Neural progenitor cell (in vitro differentiated cells): ENCODE results near the gene TYRP1. TPM values are rescaled to one million over a fixed set of nuclear protein-coding genes. Genes with fewer than 3 reads are reported as not detected.

ENCODE experiments used
- DNase-seq: peaks from one replicate; pipeline ENCODE4 v3.0.0-alpha.2; 2016; ENCODE audit warnings: low spot score
- H2AFZ ChIP-seq: fragments of 200-600 bp; sonication (generic); replicated peaks from 2 replicates; pipeline ENCODE4 v1.6.1; 2016; ENCODE audit warnings: antibody characterized with exemption
- H3F3A ChIP-seq: fragments of 200-600 bp; sonication (generic); 2 replicates; pipeline ENCODE4 v1.6.1; 2016; ENCODE audit warnings: antibody characterized with exemption, low read depth
- H3K27ac ChIP-seq: fragments of 200-600 bp; sonication (generic); 2 replicates; pipeline ENCODE4 v1.5.1; 2016; ENCODE audit warnings: mild to moderate bottlenecking
- H3K27me3 ChIP-seq: fragments of 200-600 bp; sonication (generic); 2 replicates; pipeline ENCODE4 v1.6.1; 2016; ENCODE audit warnings: mild to moderate bottlenecking, moderate library complexity
- H3K36me3 ChIP-seq: fragments of 200-600 bp; sonication (generic); 2 replicates; pipeline ENCODE4 v1.5.1; 2016
- H3K4me1 ChIP-seq: fragments of 200-600 bp; sonication (generic); 2 replicates; pipeline ENCODE4 v1.6.1; 2016; ENCODE audit warnings: mixed run types
- H3K4me2 ChIP-seq: fragments of 200-600 bp; sonication (generic); 2 replicates; pipeline ENCODE4 v1.6.1; 2016
- H3K4me3 ChIP-seq: fragments of 200-600 bp; sonication (generic); 2 replicates; pipeline ENCODE4 v1.5.1; 2016
- H3K79me2 ChIP-seq: fragments of 200-600 bp; sonication (generic); 2 replicates; pipeline ENCODE4 v1.6.1; 2016; ENCODE audit warnings: low read depth
- H3K9ac ChIP-seq: fragments of 200-600 bp; sonication (generic); 2 replicates; pipeline ENCODE4 v1.6.1; 2016
- H3K9me3 ChIP-seq: fragments of 200-600 bp; sonication (generic); 2 replicates; pipeline ENCODE4 v1.5.1; 2016; ENCODE audit warnings: low read depth
- H4K20me1 ChIP-seq: fragments of 200-600 bp; sonication (generic); 2 replicates; pipeline ENCODE4 v1.6.1; 2016; ENCODE audit warnings: low read depth
- H3K27ac Mint-ChIP-seq: 3 replicates; pipeline ENCODE4 v1.8.0; 2021; ENCODE audit warnings: mixed read lengths
- H3K27me3 Mint-ChIP-seq: 2 replicates; pipeline ENCODE4 v1.8.0; 2022; ENCODE audit warnings: low read depth, mild to moderate bottlenecking, inconsistent platforms, moderate library complexity, mixed read lengths; ENCODE audit not compliant: insufficient read depth
- H3K36me3 Mint-ChIP-seq: 3 replicates; pipeline ENCODE4 v1.8.0; 2021; ENCODE audit warnings: mixed read lengths
- H3K4me1 Mint-ChIP-seq: 3 replicates; pipeline ENCODE4 v1.8.0; 2021; ENCODE audit warnings: mixed read lengths
- H3K4me3 Mint-ChIP-seq: 3 replicates; pipeline ENCODE4 v1.8.0; 2021; ENCODE audit warnings: mild to moderate bottlenecking, moderate library complexity, mixed read lengths
- H3K9me3 Mint-ChIP-seq: 3 replicates; pipeline ENCODE4 v1.8.0; 2020; ENCODE audit warnings: mixed read lengths
- EZH2 ChIP-seq: fragments of 200-600 bp; sonication (generic); IDR thresholded peaks from 2 replicates; pipeline ENCODE4 v1.6.1; 2017; ENCODE audit warnings: antibody characterized with exemption, mild to moderate bottlenecking, moderate library complexity
- EZH2phosphoT487 ChIP-seq: fragments of 200-600 bp; sonication (generic); IDR thresholded peaks from 2 replicates; pipeline ENCODE4 v1.6.1; 2017; ENCODE audit warnings: antibody characterized with exemption
- total RNA-seq: library from RNA; depleted of rRNA; stranded (reverse); fragments of >200 nt; gene quantifications from 2 replicates; pipeline ENCODE4 v1.2.3, GENCODE V29; 2015; ENCODE audit warnings: low replicate concordance
- TF ChIP-seq, protein P1 (sequence below): fragments of 200-600 bp; sonication (generic); IDR thresholded peaks from 2 replicates; pipeline ENCODE4 v1.5.1; 2017; ENCODE audit warnings: antibody characterized with exemption, mild to moderate bottlenecking

The TYRP1 gene
- total RNA-seq, 1 donor from 2014 or later: 0.75 TPM

DNA sequence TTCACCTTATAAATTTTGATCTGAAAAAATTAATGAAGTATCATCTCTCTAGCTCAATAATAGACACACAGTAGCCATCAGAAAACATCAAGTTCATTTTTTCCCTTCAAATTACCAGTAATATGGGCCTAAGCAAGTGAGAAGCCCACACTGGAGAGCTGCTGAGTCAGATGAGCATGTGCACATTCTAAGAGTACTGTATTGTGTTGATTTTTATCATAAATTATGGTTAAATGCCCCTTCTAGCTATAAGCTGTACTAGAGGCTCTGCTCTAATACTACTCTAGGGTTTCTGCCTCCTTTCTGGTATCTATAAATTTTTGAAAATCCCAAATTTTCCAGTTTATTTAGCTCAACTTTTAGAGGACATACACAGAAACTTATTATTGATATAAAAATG, 42.1 kb upstream of the TYRP1 start:
- Histone ChIP-seq H3F3A (no peaks in the 10 kb centered on the region), H3K9ac (no peak overlapping the region), H3K4me1 (no peaks in the 10 kb centered on the region), H3K27ac (no peak overlapping the region), H4K20me1 (no peaks in the 10 kb centered on the region), H3K4me3 (no peak overlapping the region), H3K9me3 (no peaks in the 10 kb centered on the region), H3K36me3 (no peaks in the 10 kb centered on the region), H3K79me2 (no peaks in the 10 kb centered on the region), H3K4me2 (no peak overlapping the region), H3K27me3 (no peaks in the 10 kb centered on the region), H2AFZ (no peak overlapping the region)
- no peak overlapping the region for H3K4me3 Mint-ChIP-seq
- DNase-seq: no peak
- no peaks in the 10 kb centered on the region for H3K9me3 Mint-ChIP-seq
- H3K4me1 Mint-ChIP-seq: no peaks in the 10 kb centered on the region
- no peak overlapping the region for H3K27ac Mint-ChIP-seq
- no peaks in the 10 kb centered on the region for H3K36me3 Mint-ChIP-seq
- TF ChIP-seq, protein P1, sequence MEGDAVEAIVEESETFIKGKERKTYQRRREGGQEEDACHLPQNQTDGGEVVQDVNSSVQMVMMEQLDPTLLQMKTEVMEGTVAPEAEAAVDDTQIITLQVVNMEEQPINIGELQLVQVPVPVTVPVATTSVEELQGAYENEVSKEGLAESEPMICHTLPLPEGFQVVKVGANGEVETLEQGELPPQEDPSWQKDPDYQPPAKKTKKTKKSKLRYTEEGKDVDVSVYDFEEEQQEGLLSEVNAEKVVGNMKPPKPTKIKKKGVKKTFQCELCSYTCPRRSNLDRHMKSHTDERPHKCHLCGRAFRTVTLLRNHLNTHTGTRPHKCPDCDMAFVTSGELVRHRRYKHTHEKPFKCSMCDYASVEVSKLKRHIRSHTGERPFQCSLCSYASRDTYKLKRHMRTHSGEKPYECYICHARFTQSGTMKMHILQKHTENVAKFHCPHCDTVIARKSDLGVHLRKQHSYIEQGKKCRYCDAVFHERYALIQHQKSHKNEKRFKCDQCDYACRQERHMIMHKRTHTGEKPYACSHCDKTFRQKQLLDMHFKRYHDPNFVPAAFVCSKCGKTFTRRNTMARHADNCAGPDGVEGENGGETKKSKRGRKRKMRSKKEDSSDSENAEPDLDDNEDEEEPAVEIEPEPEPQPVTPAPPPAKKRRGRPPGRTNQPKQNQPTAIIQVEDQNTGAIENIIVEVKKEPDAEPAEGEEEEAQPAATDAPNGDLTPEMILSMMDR: no peak
- TF ChIP-seq EZH2 (no peak), EZH2phosphoT487 (no peak)
- no peaks in the 10 kb centered on the region for H3K27me3 Mint-ChIP-seq

DNA sequence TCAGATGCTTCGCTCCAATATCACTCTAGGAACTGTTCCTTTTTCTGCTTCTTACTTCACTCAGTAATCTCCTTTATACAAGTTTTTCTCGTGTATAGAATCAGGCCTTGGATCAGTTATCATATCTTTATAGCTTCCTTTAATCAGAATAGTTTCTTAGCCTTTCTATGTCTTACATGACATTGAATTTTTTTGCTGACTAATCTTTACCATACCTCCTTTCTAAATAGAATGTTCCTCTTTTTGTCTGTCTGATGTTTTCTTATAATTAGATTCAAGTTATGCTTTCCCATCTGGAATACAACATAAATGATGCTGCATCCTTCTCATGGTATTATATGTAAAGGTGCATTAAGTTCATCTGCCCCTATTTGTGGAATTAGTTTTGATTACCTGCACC, 40.2 kb upstream of the TYRP1 start:
- no peak overlapping the region for H3K9ac ChIP-seq
- no peaks in the 10 kb centered on the region for H3K79me2 ChIP-seq
- Mint-ChIP-seq H3K4me1 (no peaks in the 10 kb centered on the region), H3K36me3 (no peaks in the 10 kb centered on the region), H3K4me3 (no peak overlapping the region), H3K9me3 (no peaks in the 10 kb centered on the region), H3K27ac (no peak overlapping the region), H3K27me3 (no peaks in the 10 kb centered on the region)
- no peak overlapping the region for H3K4me2 ChIP-seq
- DNase-seq: no peak
- TF ChIP-seq EZH2phosphoT487: no peak
- TF ChIP-seq EZH2: no peak
- TF ChIP-seq, protein P1: no peak
- H3K4me3 ChIP-seq: no peak overlapping the region
- no peak overlapping the region for H2AFZ ChIP-seq
- H3K4me1 ChIP-seq: no peaks in the 10 kb centered on the region
- H3K9me3 ChIP-seq: no peaks in the 10 kb centered on the region
- H3F3A ChIP-seq: no peaks in the 10 kb centered on the region
- no peaks in the 10 kb centered on the region for H3K27me3 ChIP-seq
- no peaks in the 10 kb centered on the region for H4K20me1 ChIP-seq
- no peaks in the 10 kb centered on the region for H3K36me3 ChIP-seq
- no peak overlapping the region for H3K27ac ChIP-seq

DNA sequence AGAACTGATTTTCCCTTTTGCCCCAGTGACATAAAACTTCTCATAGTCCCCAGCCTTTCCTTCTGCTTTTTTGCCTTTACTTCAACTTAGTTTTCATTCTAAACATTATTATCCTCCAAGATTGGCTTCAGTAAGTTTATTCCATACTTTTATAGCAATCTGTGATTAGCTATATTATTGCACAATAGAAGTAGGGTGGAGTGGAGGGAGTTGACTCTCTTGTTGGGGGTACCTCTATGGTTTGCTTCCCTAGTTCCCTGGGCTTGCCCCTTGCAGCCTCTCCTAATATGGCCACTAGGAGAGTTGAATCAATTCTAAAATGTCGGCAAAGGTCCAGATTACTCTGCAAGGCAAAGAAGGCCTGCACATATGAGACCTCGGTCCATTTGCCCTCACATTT, 36.4 kb upstream of the TYRP1 start:
- Histone ChIP-seq H3F3A (no peaks in the 10 kb centered on the region), H3K9me3 (no peaks in the 10 kb centered on the region), H3K27me3 (no peaks in the 10 kb centered on the region), H3K4me3 (no peak overlapping the region), H2AFZ (no peak overlapping the region), H3K36me3 (no peaks in the 10 kb centered on the region), H4K20me1 (no peaks in the 10 kb centered on the region), H3K4me1 (no peaks in the 10 kb centered on the region), H3K27ac (no peak overlapping the region), H3K4me2 (no peak overlapping the region), H3K9ac (no peak overlapping the region), H3K79me2 (no peaks in the 10 kb centered on the region)
- no peaks in the 10 kb centered on the region for H3K27me3 Mint-ChIP-seq
- no peak for DNase-seq
- no peaks in the 10 kb centered on the region for H3K36me3 Mint-ChIP-seq
- H3K9me3 Mint-ChIP-seq: no peaks in the 10 kb centered on the region
- H3K4me1 Mint-ChIP-seq: no peaks in the 10 kb centered on the region
- TF ChIP-seq EZH2phosphoT487 (no peak), EZH2 (no peak)
- TF ChIP-seq, protein P1: no peak
- no peak overlapping the region for H3K27ac Mint-ChIP-seq
- no peak overlapping the region for H3K4me3 Mint-ChIP-seq

DNA sequence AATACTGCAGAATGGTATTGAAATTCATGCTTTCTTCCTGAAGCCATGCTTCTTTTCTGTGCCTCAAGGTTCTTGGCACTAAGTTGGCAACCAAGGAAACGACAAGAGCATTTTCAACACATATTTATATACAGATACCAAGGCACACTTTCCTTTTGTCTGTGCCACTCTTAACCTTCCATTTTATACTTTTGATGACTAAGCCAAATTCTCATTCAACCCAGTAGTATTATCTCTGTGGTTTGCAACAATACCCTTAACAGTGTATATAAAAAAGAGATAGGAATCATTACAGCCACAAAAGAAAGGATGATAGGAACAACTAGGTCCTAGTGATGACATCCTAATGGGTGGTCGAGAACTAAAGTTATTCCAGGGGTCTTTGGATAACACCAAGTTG, 36.0 kb upstream of the TYRP1 start:
- Histone ChIP-seq H3K4me2 (no peak overlapping the region), H2AFZ (no peak overlapping the region), H3K36me3 (no peaks in the 10 kb centered on the region), H3K79me2 (no peaks in the 10 kb centered on the region), H3F3A (no peaks in the 10 kb centered on the region), H4K20me1 (no peaks in the 10 kb centered on the region), H3K9me3 (no peaks in the 10 kb centered on the region), H3K27ac (no peak overlapping the region), H3K27me3 (no peaks in the 10 kb centered on the region), H3K4me1 (no peaks in the 10 kb centered on the region), H3K9ac (no peak overlapping the region), H3K4me3 (no peak overlapping the region)
- Mint-ChIP-seq H3K27me3 (no peaks in the 10 kb centered on the region), H3K9me3 (no peaks in the 10 kb centered on the region), H3K36me3 (no peaks in the 10 kb centered on the region), H3K4me3 (no peak overlapping the region), H3K27ac (no peak overlapping the region), H3K4me1 (no peaks in the 10 kb centered on the region)
- DNase-seq: no peak
- TF ChIP-seq, protein P1: no peak
- TF ChIP-seq EZH2 (no peak), EZH2phosphoT487 (no peak)
